HFFc6 (cell line): Measurements from ENCODE around the gene ARHGAP10. TPM values are rescaled to one million over a fixed set of nuclear protein-coding genes. Genes with fewer than 3 reads are reported as not detected.

Source experiments
- DNase-seq: peaks from one replicate; pipeline ENCODE4 v3.0.0-alpha.2; 2018
- H3K27ac Mint-ChIP-seq: 2 replicates; pipeline ENCODE4 v1.8.0; 2020; ENCODE audit warnings: mild to moderate bottlenecking, mixed read lengths
- H3K27me3 Mint-ChIP-seq: 2 replicates; pipeline ENCODE4 v1.8.0; 2021; ENCODE audit warnings: mild to moderate bottlenecking, moderate library complexity, mixed read lengths; ENCODE audit not compliant: insufficient read depth
- H3K36me3 Mint-ChIP-seq: 2 replicates; pipeline ENCODE4 v1.8.0; 2021; ENCODE audit warnings: low read depth, mixed read lengths
- H3K4me1 Mint-ChIP-seq: 2 replicates; pipeline ENCODE4 v1.8.0; 2020; ENCODE audit warnings: low read depth, mixed read lengths
- H3K4me3 Mint-ChIP-seq: 2 replicates; pipeline ENCODE4 v1.8.0; 2020; ENCODE audit warnings: mild to moderate bottlenecking, moderate library complexity, mixed read lengths
- H3K9me3 Mint-ChIP-seq: 2 replicates; pipeline ENCODE4 v1.8.0; 2020; ENCODE audit warnings: mild to moderate bottlenecking, mixed read lengths
- CTCF ChIP-seq: fragments of 200-600 bp; sonication (generic); IDR thresholded peaks from 2 replicates; pipeline ENCODE4 v1.5.0; 2021; ENCODE audit warnings: antibody characterized with exemption, mild to moderate bottlenecking
- total RNA-seq, 6 experiments: library from RNA; stranded (reverse); fragmentation: NEBNext Ultra II Directional; extraction: Animal tissue kit (Norgen Biotek cat#: 25700); gene quantifications; 2 replicates in 1 of 6; 3 replicates in 5 of 6; pipeline ENCODE4 v1.2.3, GENCODE V29; 2021

ARHGAP10 gene
- total RNA-seq, 6 experiments from 2014 or later = 31.1 to 37.1 (median 32.3) TPM

GRCh38 chr4:147826288-147826646, 94.4 kb downstream of the ARHGAP10 start:
- TF ChIP-seq CTCF = no peak
- Mint-ChIP-seq H3K27ac (no peak overlapping the region), H3K36me3 (peaks cover 39% of the 10 kb centered on the region), H3K4me3 (no peak overlapping the region), H3K27me3 (peaks cover 6% of the 10 kb centered on the region), H3K9me3 (no peaks in the 10 kb centered on the region), H3K4me1 (peaks cover 77% of the 10 kb centered on the region)
- no peak for DNase-seq

- DNase-seq = peak; percentile 45
- Mint-ChIP-seq H3K4me1 (peaks cover 77% of the 10 kb centered on the region), H3K4me3 (peak overlapping the region; percentile 40; the same call in 1 of the 2 replicates), H3K36me3 (peaks cover 47% of the 10 kb centered on the region), H3K27ac (peak overlapping the region; percentile 59), H3K27me3 (peaks cover 6% of the 10 kb centered on the region; the same call in 1 of the 2 replicates), H3K9me3 (peaks cover 13% of the 10 kb centered on the region)
- no peak for TF ChIP-seq CTCF
These were observed 96.5 kb downstream of the ARHGAP10 start for GRCh38 chr4:147828331-147828905.

DNA sequence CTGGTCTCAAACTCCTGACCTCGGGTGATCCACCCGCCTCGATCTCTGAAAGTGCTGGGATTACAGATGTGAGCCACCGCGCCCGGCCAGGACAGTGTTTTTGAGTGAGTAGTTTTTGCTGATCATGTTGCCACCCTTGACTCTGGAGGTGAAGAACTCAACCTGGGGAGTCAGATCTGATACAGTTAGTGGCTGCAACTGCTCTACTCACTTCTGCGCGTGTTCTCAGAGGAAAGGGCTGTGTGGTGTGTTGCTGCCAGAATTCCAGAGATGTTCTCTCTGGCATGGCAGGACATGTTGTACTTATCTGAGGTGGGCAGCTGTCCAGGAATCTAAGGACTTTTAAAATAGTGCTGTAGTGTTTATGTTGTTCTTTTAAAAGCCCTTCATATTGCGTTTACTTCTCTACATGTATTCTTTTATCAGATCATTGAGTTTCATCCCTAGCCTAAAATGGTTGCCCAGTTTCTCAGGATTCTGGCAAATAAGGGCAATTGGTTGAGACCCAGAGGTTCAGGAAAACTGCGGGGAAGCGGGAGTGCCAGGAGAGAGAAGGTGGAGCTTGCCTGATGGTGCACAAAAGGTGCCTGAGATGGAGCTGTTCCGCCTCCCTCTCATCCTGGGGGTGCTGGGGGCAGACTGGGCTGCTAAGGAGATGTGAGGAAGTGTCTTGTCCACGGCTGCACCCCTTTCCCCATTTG, 97.7 kb downstream of the ARHGAP10 start:
- peaks cover 47% of the 10 kb centered on the region for H3K36me3 Mint-ChIP-seq
- H3K27ac Mint-ChIP-seq = peak overlapping the region; percentile 93
- H3K4me1 Mint-ChIP-seq = peaks cover 83% of the 10 kb centered on the region
- peaks cover 15% of the 10 kb centered on the region for H3K9me3 Mint-ChIP-seq
- H3K27me3 Mint-ChIP-seq = peaks cover 6% of the 10 kb centered on the region; the same call in 1 of the 2 replicates
- peak overlapping the region; percentile 23 for H3K4me3 Mint-ChIP-seq
- TF ChIP-seq CTCF = no peak
- no peak for DNase-seq

- Mint-ChIP-seq H3K9me3 (peaks cover 15% of the 10 kb centered on the region), H3K4me1 (peaks cover 88% of the 10 kb centered on the region), H3K27ac (peak overlapping the region; percentile 93), H3K36me3 (peaks cover 46% of the 10 kb centered on the region), H3K4me3 (peak overlapping the region; percentile 11; the same call in 1 of the 2 replicates), H3K27me3 (peaks cover 5% of the 10 kb centered on the region; the same call in 1 of the 2 replicates)
- DNase-seq = no peak
- TF ChIP-seq CTCF = no peak
These were observed 98.2 kb downstream of the ARHGAP10 start for GRCh38 chr4:147830102-147830463.

DNA sequence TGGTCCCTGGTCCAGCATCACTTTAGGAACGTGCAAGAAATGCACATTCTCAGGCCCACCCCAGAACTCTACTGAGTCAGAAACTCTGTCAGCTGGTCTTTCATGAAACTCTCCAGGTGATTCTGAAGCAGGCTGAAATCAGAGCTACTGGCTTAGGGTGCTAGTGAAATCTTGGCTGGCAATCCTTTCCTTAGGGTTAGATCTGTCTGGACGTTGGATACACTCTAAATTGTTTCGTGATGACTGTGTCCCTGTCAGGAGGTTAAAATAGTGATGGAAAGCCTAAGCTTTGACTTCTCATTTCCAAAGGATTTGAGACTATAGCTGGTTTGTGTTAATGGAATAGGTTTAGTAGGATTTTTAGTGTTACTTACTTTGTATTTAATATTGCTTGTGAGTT, 99.1 kb downstream of the ARHGAP10 start:
- peaks cover 15% of the 10 kb centered on the region for H3K9me3 Mint-ChIP-seq
- H3K4me1 Mint-ChIP-seq = peaks cover 91% of the 10 kb centered on the region
- H3K4me3 Mint-ChIP-seq = peak overlapping the region; percentile 60
- peaks cover 6% of the 10 kb centered on the region; the same call in 1 of the 2 replicates for H3K27me3 Mint-ChIP-seq
- TF ChIP-seq CTCF = no peak
- peak overlapping the region; percentile 93 for H3K27ac Mint-ChIP-seq
- DNase-seq = peak; percentile 63
- peaks cover 40% of the 10 kb centered on the region for H3K36me3 Mint-ChIP-seq
